Activated CD8-positive, alpha-beta T cell treated with anti-CD3 and anti-CD28 coated beads for 36 hours (primary cell): Measurements from ENCODE around the gene INSM1. TPM values are rescaled to one million over a fixed set of nuclear protein-coding genes. Genes with fewer than 3 reads are reported as not detected.
A peak's percentile ranks its signal among the peaks of the same experiment; 100 is the strongest.

Source experiments
- ATAC-seq: fragments of 200-7000 bp; cut with Tn5 transposase; one replicate; pipeline ENCODE4 v1.10.0; 2021; ENCODE audit warnings: mild to moderate bottlenecking, moderate library complexity
- CTCF ChIA-PET: fragments of 350-600 bp; sonication (Branson Sonifier 250); formaldehyde crosslinking; loops from one replicate; lab custom pipeline; 2021; ENCODE audit warnings: antibody characterized with exemption; lab: Charles Lee
- POLR2A ChIA-PET: fragments of 350-600 bp; sonication (Branson Sonifier 250); formaldehyde crosslinking; loops from one replicate; lab custom pipeline; 2021; ENCODE audit warnings: antibody characterized with exemption; lab: Charles Lee
- DNase-seq: peaks from one replicate; pipeline ENCODE4 v3.0.0-alpha.2; 2020
- H3K27ac Mint-ChIP-seq: one replicate; pipeline ENCODE4 v1.8.0; 2021; ENCODE audit warnings: mild to moderate bottlenecking, mixed read lengths
- H3K27me3 Mint-ChIP-seq: one replicate; pipeline ENCODE4 v1.8.0; 2021; ENCODE audit warnings: mixed read lengths
- H3K36me3 Mint-ChIP-seq: one replicate; pipeline ENCODE4 v1.8.0; 2021; ENCODE audit warnings: low read depth, mixed read lengths
- H3K4me1 Mint-ChIP-seq: one replicate; pipeline ENCODE4 v1.8.0; 2021; ENCODE audit warnings: low read depth, mixed read lengths
- H3K4me3 Mint-ChIP-seq: one replicate; pipeline ENCODE4 v1.8.0; 2021; ENCODE audit warnings: mild to moderate bottlenecking, moderate library complexity, mixed read lengths
- H3K9me3 Mint-ChIP-seq: one replicate; pipeline ENCODE4 v1.8.0; 2021; ENCODE audit warnings: mixed read lengths
- intact Hi-C: fragments of 100-400 bp; cut with micrococcal nuclease; formaldehyde crosslinking; loops from one replicate; pipeline ENCODE4 v1.10.0; 2022
- total RNA-seq, 2 experiments: library from RNA; stranded (reverse); gene quantifications; one replicate each; pipeline ENCODE4 v1.2.3, GENCODE V29; 2021
- TF ChIP-seq, protein P1 (sequence below): fragments of 200-600 bp; IDR thresholded peaks from one replicate; pipeline ENCODE4 v1.8.0; 2022; ENCODE audit warnings: antibody characterized with exemption, mild to moderate bottlenecking

Gene INSM1
- total RNA-seq, 2 experiments from 2014 or later, result 0.76 to 0.99 TPM

DNA sequence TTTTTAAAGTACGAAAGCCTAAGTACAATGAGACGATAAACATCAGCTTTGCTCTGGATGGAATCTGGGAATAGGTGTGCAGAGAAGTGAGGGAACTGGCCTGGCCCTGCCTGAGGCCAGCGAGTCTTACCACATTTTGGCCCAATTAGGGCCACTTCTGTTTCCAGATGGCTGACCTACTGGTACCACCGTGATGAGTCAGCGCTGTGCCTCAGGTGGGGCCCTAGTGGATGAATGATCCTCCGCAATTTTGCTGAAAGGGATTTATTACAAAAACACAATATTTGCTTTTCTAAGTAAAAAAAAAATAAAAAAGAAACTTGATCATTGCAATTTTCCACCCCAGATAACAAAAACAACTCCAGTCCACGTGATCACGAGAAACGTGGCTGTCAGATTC lies 22.5 kb downstream of the INSM1 start:
- no peak overlapping the region for H3K4me3 Mint-ChIP-seq
- DNase-seq, result no peak
- no peaks in the 10 kb centered on the region for H3K9me3 Mint-ChIP-seq
- POLR2A ChIA-PET, result no interaction called here
- TF ChIP-seq, protein P1, sequence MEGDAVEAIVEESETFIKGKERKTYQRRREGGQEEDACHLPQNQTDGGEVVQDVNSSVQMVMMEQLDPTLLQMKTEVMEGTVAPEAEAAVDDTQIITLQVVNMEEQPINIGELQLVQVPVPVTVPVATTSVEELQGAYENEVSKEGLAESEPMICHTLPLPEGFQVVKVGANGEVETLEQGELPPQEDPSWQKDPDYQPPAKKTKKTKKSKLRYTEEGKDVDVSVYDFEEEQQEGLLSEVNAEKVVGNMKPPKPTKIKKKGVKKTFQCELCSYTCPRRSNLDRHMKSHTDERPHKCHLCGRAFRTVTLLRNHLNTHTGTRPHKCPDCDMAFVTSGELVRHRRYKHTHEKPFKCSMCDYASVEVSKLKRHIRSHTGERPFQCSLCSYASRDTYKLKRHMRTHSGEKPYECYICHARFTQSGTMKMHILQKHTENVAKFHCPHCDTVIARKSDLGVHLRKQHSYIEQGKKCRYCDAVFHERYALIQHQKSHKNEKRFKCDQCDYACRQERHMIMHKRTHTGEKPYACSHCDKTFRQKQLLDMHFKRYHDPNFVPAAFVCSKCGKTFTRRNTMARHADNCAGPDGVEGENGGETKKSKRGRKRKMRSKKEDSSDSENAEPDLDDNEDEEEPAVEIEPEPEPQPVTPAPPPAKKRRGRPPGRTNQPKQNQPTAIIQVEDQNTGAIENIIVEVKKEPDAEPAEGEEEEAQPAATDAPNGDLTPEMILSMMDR, result no peak
- intact Hi-C loops, result no loop called here
- no peak for ATAC-seq
- CTCF ChIA-PET, result no interaction called here
- no peak overlapping the region for H3K27ac Mint-ChIP-seq
- H3K36me3 Mint-ChIP-seq, result peaks cover 5% of the 10 kb centered on the region
- no peaks in the 10 kb centered on the region for H3K4me1 Mint-ChIP-seq
- no peaks in the 10 kb centered on the region for H3K27me3 Mint-ChIP-seq

DNA sequence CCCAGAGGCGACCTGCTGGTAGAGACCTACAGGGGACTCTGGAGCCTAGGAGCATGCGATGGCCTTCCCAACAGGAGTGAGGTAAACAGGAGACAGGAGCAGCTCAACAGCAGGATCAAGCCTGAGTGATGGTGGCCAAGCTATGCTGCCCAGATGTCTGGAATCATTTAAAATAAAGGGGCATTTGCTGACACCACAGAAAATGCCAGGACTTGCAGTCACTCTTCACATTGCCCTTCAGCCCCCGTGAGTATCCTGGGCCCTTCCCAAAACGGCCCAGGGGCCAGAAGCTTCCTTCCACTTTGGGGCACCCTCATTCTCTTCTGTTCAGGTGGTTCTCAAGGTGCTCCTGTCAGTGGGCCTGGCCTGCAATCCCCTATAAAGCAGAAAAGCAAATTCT lies 23.2 kb downstream of the INSM1 start:
- H3K9me3 Mint-ChIP-seq, result no peaks in the 10 kb centered on the region
- H3K4me3 Mint-ChIP-seq, result no peak overlapping the region
- no peak for DNase-seq
- H3K27ac Mint-ChIP-seq, result no peak overlapping the region
- H3K4me1 Mint-ChIP-seq, result no peaks in the 10 kb centered on the region
- intact Hi-C loops, result no loop called here
- ChIA-PET POLR2A (no interaction called here), CTCF (no interaction called here)
- peaks cover 5% of the 10 kb centered on the region for H3K36me3 Mint-ChIP-seq
- ATAC-seq, result no peak
- TF ChIP-seq, protein P1, result no peak
- H3K27me3 Mint-ChIP-seq, result no peaks in the 10 kb centered on the region

DNA sequence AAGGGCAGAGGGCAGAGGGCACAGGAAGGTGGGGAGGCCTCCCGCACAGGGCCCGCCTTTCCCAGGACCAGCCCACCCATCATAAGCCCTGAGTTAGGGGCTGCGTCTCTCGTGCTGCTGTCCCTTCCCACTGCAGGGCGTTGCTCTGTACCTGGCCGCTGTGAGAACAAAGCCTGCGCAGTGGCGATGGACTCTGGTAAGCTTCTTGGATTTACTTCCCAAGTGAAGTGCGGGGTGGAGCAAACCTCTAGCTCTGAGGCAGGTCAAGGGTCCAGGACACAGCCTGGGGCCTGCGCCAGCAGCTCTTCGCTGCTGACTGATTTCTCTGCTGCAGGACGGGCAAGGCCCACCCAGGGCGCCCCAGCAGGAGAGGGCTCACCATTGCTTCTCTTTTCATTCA lies 23.9 kb downstream of the INSM1 start:
- CTCF ChIA-PET, result no interaction called here
- TF ChIP-seq, protein P1, result no peak
- DNase-seq (no peak), ATAC-seq (no peak)
- H3K9me3 Mint-ChIP-seq, result no peaks in the 10 kb centered on the region
- peaks cover 5% of the 10 kb centered on the region for H3K36me3 Mint-ChIP-seq
- no peak overlapping the region for H3K27ac Mint-ChIP-seq
- H3K4me1 Mint-ChIP-seq, result no peaks in the 10 kb centered on the region
- POLR2A ChIA-PET, result no interaction called here
- no peaks in the 10 kb centered on the region for H3K27me3 Mint-ChIP-seq
- intact Hi-C loops, result no loop called here
- no peak overlapping the region for H3K4me3 Mint-ChIP-seq

DNA sequence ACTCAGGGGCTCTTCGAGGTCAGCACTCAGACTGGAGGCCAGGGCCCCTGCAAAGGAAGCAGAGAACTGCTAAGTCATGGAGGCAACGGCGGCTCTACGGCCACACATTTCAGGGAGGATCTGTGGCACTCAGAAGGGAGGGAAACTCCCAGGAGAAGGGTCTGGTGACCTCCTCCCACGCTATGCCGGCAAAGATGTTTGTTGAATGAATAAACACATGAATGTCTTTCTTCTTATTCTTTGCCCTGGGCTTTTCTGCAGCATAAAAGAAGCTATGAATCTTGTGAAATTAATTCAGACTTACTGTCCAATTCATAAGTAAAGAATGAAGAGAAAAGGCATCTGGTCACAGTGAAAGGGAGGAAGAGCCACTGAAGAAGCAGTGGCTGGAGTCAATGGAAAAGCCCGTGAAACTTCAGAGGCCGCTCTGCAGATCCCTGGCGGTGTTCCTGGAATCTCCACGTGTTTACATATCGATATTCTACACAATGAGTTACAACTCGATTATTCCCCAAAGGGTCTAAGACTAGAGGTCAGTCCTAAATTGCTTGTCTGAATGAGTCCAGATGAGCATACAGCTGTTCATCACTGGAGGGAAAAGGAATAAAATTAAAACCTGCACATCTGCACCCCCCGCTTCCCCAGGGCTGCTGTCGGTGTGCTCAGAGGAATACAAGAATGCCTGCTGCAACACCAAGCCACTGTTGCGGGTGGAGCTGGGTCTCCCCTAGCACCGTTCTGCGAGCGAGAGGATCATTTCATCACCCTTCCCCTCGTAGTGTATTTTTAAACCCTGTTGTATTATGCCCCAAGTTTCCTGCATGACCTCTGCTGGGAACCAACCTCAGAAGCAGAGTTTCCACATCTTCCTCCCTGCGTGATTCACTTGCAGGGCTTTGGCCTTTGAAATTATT lies 25.6 kb downstream of the INSM1 start:
- intact Hi-C loops, result no loop called here
- POLR2A ChIA-PET, result no interaction called here
- H3K9me3 Mint-ChIP-seq, result no peaks in the 10 kb centered on the region

DNA sequence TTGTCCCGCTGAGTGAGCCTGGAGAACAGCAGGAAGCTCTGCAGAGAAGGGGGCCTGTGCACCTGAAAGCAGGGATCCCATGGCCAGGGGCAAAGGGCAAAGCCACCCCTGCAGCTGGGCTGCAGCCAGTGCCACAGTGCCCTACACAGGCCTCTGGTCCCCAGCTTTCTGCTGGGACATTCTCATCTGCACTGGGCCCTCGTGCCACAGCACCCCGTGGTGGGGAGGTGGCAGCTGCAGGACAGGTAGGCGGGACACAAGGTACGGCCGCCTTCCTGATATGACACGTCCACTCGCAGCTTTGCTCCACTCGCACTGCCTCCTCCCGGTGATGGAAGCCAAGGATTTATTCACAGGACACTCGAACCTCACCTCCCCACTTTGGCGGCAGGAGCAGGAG lies 27.2 kb downstream of the INSM1 start:
- TF ChIP-seq, protein P1, result no peak
- POLR2A ChIA-PET, result no interaction called here

More for the DNA sequence above, 25.6 kb downstream of the INSM1 start:
- H3K4me1 Mint-ChIP-seq, result no peaks in the 10 kb centered on the region
- no peak for DNase-seq
- H3K36me3 Mint-ChIP-seq, result peaks cover 5% of the 10 kb centered on the region
- no peaks in the 10 kb centered on the region for H3K27me3 Mint-ChIP-seq
- H3K27ac Mint-ChIP-seq, result peak overlapping the region; percentile 60
- no peak overlapping the region for H3K4me3 Mint-ChIP-seq
- no peak for ATAC-seq
- CTCF ChIA-PET, result no interaction called here
- TF ChIP-seq, protein P1, result no peak

More for the DNA sequence above, 27.2 kb downstream of the INSM1 start:
- H3K4me1 Mint-ChIP-seq, result no peaks in the 10 kb centered on the region
- intact Hi-C loops, result no loop called here
- no peaks in the 10 kb centered on the region for H3K27me3 Mint-ChIP-seq
- ATAC-seq (no peak), DNase-seq (no peak)
- no peak overlapping the region for H3K27ac Mint-ChIP-seq
- H3K9me3 Mint-ChIP-seq, result no peaks in the 10 kb centered on the region
- CTCF ChIA-PET, result interaction anchor here (1.0 kb wide), 1 partner anchor 15 kb away, joined by 3 read pairs; no protein-coding TSS in a partner anchor
- peaks cover 3% of the 10 kb centered on the region for H3K36me3 Mint-ChIP-seq
- H3K4me3 Mint-ChIP-seq, result no peak overlapping the region
